Activated T-cell treated with anti-CD3 and anti-CD28 coated beads, Interleukin-2, amount 50 U/mL, for 24 hours (primary cell): ENCODE measurements around the gene TMBIM1.

Experiments used
- DNase-seq: peaks from one replicate; pipeline ENCODE4 v3.0.0-alpha.2; 2020
- H3K27ac Mint-ChIP-seq: 2 replicates; pipeline ENCODE4 v1.8.0; 2020; ENCODE audit warnings: mild to moderate bottlenecking, mixed read lengths
- H3K27me3 Mint-ChIP-seq: 2 replicates; pipeline ENCODE4 v1.8.0; 2020; ENCODE audit warnings: mixed read lengths
- H3K36me3 Mint-ChIP-seq: 2 replicates; pipeline ENCODE4 v1.8.0; 2020; ENCODE audit warnings: low read depth, mixed read lengths
- H3K4me1 Mint-ChIP-seq: 2 replicates; pipeline ENCODE4 v1.8.0; 2020; ENCODE audit warnings: low read depth, mixed read lengths
- H3K4me3 Mint-ChIP-seq: 2 replicates; pipeline ENCODE4 v1.8.0; 2020; ENCODE audit warnings: mild to moderate bottlenecking, moderate library complexity, mixed read lengths
- H3K9me3 Mint-ChIP-seq: 2 replicates; pipeline ENCODE4 v1.8.0; 2020; ENCODE audit warnings: mixed read lengths

The TMBIM1 gene

DNA sequence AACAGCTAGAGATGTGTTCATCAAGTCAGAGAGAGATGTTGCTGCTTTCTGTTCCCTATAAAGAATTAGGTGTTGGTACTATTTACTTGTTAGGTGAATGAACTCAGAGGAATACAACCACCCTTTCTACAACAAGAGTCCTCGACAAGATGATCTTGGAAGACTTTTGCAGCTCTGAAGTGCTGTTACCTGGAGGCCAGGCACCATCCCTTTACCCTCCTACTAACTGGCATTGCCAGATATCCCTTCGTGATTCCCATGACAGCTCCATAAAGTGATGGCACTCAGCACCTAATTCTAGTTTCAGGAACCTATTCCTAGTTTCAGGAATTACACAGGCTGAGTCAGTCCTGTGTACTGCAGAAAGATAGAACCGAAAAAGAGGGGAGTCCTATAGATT lies 65.4 kb downstream of the TMBIM1 start:
- Mint-ChIP-seq H3K4me1 (peaks cover 93% of the 10 kb centered on the region), H3K27me3 (no peaks in the 10 kb centered on the region), H3K4me3 (no peak overlapping the region), H3K36me3 (peaks cover 98% of the 10 kb centered on the region), H3K9me3 (no peaks in the 10 kb centered on the region), H3K27ac (peak overlapping the region; percentile 94)
- DNase-seq: no peak
